Measurements from ENCODE around the gene HGS. TPM values are rescaled to one million over a fixed set of nuclear protein-coding genes. Genes with fewer than 3 reads are reported as not detected.

Gene HGS
- total and polyA plus RNA-seq, 2 of the 13 experiments (the other 11 are each of a cell fraction or from before 2014, with no cell fraction given): 73.3 to 78.1 TPM

DNA sequence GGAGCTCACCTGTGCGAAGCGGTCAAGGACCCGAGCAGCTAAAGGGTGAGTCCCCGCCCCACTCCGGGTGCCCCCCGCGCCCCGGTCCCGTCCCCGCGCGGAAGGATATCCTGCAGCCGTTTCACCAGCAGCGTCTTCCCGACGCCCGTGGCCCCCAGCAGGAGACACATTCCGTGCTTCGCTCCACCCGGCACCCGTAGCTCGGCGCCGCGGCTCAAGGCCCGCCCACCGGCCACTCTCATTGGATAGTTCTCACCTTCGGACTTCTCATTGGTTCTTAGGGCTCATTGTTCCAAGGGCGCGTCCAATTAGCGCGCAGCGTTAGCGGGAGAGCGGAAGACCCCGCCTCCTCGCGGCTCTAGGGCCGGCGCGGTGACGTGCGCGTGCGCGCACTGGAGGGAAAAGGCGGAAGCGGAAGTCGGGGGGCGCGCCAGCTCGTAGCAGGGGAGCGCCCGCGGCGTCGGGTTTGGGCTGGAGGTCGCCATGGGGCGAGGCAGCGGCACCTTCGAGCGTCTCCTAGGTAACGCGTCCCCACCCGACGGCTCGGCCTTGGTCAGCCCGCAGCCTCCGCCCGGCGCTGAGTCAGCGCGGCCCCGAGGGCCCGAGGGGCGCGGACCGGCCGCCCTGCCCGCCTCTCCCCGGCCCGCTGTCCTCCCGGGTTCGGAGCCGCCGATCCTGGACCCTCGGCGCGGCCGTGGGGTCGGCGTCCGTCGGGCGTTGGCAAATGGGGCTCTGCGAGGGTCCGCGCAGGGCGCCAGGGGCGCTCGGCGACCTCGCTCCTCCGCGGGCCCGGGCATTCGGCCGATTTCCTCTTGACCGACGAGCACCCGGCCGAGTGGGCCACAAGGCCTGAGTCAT lies at the start of gene HGS, which contains the start of gene ARL16 (continued):
- TF ChIP-seq, protein P1, sequence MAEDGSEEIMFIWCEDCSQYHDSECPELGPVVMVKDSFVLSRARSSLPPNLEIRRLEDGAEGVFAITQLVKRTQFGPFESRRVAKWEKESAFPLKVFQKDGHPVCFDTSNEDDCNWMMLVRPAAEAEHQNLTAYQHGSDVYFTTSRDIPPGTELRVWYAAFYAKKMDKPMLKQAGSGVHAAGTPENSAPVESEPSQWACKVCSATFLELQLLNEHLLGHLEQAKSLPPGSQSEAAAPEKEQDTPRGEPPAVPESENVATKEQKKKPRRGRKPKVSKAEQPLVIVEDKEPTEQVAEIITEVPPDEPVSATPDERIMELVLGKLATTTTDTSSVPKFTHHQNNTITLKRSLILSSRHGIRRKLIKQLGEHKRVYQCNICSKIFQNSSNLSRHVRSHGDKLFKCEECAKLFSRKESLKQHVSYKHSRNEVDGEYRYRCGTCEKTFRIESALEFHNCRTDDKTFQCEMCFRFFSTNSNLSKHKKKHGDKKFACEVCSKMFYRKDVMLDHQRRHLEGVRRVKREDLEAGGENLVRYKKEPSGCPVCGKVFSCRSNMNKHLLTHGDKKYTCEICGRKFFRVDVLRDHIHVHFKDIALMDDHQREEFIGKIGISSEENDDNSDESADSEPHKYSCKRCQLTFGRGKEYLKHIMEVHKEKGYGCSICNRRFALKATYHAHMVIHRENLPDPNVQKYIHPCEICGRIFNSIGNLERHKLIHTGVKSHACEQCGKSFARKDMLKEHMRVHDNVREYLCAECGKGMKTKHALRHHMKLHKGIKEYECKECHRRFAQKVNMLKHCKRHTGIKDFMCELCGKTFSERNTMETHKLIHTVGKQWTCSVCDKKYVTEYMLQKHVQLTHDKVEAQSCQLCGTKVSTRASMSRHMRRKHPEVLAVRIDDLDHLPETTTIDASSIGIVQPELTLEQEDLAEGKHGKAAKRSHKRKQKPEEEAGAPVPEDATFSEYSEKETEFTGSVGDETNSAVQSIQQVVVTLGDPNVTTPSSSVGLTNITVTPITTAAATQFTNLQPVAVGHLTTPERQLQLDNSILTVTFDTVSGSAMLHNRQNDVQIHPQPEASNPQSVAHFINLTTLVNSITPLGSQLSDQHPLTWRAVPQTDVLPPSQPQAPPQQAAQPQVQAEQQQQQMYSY (CRISPR knock-in tag; IDR thresholded peaks at IDR 0.05): 0 out of 2 replicates have a peak, but pooled peaks have one; percentile 21
- TF ChIP-seq SRSF1 (optimal IDR thresholded peaks at IDR 0.05; ENCODE audit: low read depth, low read length): peak; percentile 60
- peak; percentile 61 for TF ChIP-seq ETV5 (CRISPR knock-in tag; IDR thresholded peaks at IDR 0.05; ENCODE audit: borderline replicate concordance)
- TF ChIP-seq ARID2 (CRISPR knock-in tag; IDR thresholded peaks at IDR 0.05; ENCODE audit: borderline replicate concordance): no peak
- no peak for TF ChIP-seq HMG20A (CRISPR knock-in tag; IDR thresholded peaks at IDR 0.05; ENCODE audit: borderline replicate concordance)
- peak; percentile 72 for TF ChIP-seq MIXL1 (CRISPR knock-in tag; IDR thresholded peaks at IDR 0.05)
- peak; percentile 93 for TF ChIP-seq ZFP90 (CRISPR knock-in tag; IDR thresholded peaks at IDR 0.05; ENCODE audit: borderline replicate concordance)
- TF ChIP-seq, protein P2, sequence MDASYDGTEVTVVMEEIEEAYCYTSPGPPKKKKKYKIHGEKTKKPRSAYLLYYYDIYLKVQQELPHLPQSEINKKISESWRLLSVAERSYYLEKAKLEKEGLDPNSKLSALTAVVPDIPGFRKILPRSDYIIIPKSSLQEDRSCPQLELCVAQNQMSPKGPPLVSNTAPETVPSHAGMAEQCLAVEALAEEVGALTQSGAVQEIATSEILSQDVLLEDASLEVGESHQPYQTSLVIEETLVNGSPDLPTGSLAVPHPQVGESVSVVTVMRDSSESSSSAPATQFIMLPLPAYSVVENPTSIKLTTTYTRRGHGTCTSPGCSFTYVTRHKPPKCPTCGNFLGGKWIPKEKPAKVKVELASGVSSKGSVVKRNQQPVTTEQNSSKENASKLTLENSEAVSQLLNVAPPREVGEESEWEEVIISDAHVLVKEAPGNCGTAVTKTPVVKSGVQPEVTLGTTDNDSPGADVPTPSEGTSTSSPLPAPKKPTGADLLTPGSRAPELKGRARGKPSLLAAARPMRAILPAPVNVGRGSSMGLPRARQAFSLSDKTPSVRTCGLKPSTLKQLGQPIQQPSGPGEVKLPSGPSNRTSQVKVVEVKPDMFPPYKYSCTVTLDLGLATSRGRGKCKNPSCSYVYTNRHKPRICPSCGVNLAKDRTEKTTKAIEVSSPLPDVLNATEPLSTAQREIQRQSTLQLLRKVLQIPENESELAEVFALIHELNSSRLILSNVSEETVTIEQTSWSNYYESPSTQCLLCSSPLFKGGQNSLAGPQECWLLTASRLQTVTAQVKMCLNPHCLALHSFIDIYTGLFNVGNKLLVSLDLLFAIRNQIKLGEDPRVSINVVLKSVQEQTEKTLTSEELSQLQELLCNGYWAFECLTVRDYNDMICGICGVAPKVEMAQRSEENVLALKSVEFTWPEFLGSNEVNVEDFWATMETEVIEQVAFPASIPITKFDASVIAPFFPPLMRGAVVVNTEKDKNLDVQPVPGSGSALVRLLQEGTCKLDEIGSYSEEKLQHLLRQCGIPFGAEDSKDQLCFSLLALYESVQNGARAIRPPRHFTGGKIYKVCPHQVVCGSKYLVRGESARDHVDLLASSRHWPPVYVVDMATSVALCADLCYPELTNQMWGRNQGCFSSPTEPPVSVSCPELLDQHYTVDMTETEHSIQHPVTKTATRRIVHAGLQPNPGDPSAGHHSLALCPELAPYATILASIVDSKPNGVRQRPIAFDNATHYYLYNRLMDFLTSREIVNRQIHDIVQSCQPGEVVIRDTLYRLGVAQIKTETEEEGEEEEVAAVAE (CRISPR knock-in tag; IDR thresholded peaks at IDR 0.05; ENCODE audit: borderline replicate concordance): peak; percentile 79
- TF ChIP-seq ZMYM4 (CRISPR knock-in tag; IDR thresholded peaks at IDR 0.05): peak; percentile 83
- TF ChIP-seq MXD4 (CRISPR knock-in tag; IDR thresholded peaks at IDR 0.05): peak; percentile 93
- TF ChIP-seq SIX1 (CRISPR knock-in tag; IDR thresholded peaks at IDR 0.05; ENCODE audit: borderline replicate concordance): peak; percentile 7; the same call in 1 of the 2 replicates
- TF ChIP-seq YEATS4 (CRISPR knock-in tag; IDR thresholded peaks at IDR 0.05; ENCODE audit: borderline replicate concordance): peak; percentile 77
- peak; percentile 84; the same call in 1 of the 2 replicates for TF ChIP-seq TP53 (CRISPR knock-in tag; conservative IDR thresholded peaks at IDR 0.05)
- TF ChIP-seq ZNF563 (CRISPR knock-in tag; IDR thresholded peaks at IDR 0.05): peak; percentile 68; the same call in 1 of the 2 replicates
- TF ChIP-seq, protein P3, sequence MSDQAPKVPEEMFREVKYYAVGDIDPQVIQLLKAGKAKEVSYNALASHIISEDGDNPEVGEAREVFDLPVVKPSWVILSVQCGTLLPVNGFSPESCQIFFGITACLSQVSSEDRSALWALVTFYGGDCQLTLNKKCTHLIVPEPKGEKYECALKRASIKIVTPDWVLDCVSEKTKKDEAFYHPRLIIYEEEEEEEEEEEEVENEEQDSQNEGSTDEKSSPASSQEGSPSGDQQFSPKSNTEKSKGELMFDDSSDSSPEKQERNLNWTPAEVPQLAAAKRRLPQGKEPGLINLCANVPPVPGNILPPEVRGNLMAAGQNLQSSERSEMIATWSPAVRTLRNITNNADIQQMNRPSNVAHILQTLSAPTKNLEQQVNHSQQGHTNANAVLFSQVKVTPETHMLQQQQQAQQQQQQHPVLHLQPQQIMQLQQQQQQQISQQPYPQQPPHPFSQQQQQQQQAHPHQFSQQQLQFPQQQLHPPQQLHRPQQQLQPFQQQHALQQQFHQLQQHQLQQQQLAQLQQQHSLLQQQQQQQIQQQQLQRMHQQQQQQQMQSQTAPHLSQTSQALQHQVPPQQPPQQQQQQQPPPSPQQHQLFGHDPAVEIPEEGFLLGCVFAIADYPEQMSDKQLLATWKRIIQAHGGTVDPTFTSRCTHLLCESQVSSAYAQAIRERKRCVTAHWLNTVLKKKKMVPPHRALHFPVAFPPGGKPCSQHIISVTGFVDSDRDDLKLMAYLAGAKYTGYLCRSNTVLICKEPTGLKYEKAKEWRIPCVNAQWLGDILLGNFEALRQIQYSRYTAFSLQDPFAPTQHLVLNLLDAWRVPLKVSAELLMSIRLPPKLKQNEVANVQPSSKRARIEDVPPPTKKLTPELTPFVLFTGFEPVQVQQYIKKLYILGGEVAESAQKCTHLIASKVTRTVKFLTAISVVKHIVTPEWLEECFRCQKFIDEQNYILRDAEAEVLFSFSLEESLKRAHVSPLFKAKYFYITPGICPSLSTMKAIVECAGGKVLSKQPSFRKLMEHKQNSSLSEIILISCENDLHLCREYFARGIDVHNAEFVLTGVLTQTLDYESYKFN (CRISPR knock-in tag; conservative IDR thresholded peaks at IDR 0.05): peak; percentile 40
- TF ChIP-seq NCOA1 (CRISPR knock-in tag; IDR thresholded peaks at IDR 0.05): no peak
- 0 out of 2 replicates have a peak, but pooled peaks have one; percentile 3 for TF ChIP-seq ZNF136 (CRISPR knock-in tag; IDR thresholded peaks at IDR 0.05; ENCODE audit: low read depth)
